ENCODE measurements around the gene OPCML.

OPCML gene

GRCh38 chr11:132895340-132895739, 637.0 kb downstream of the OPCML start:
- ATAC-seq: no peak
- TF ChIP-seq BACH2 (CRISPR knock-in tag; IDR thresholded peaks at IDR 0.05; ENCODE audit: borderline replicate concordance) (no peak), ISL1 (CRISPR knock-in tag; IDR thresholded peaks at IDR 0.05) (no peak), ZC3H10 (CRISPR knock-in tag; IDR thresholded peaks at IDR 0.05) (no peak), GLIS3 (CRISPR knock-in tag; IDR thresholded peaks at IDR 0.05) (no peak), POU6F1 (CRISPR knock-in tag; IDR thresholded peaks at IDR 0.05; ENCODE audit: borderline replicate concordance, low read depth) (no peak), ARNTL (CRISPR knock-in tag; IDR thresholded peaks at IDR 0.05; ENCODE audit: borderline replicate concordance, low read depth) (no peak)

- TF ChIP-seq ISL1 (CRISPR knock-in tag; IDR thresholded peaks at IDR 0.05) (no peak), POU6F1 (CRISPR knock-in tag; IDR thresholded peaks at IDR 0.05; ENCODE audit: borderline replicate concordance, low read depth) (no peak)
- ATAC-seq: no peak
Measured at GRCh38 chr11:132894606-132895005, 637.7 kb downstream of the OPCML start.

DNA sequence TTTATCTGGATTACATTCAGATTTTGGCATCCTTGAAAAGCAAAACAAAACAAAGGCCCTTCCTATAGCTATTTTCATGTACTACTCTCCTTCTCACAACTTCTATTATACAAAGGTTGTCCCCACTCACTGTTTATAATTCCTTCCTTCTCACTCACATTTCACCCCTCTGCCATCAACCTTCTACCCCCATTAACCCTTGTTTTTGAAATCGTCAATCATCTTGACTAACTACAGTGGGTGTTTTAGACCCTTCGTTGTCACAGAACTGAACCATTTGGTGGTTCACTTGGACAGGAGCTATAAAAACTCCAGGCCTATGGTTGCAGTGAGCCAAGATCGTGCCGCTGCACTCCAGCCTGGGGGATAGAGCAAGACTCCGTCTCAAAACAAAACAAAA, 639.4 kb downstream of the OPCML start:
- TF ChIP-seq ZNF565 (CRISPR knock-in tag; conservative IDR thresholded peaks at IDR 0.05; ENCODE audit: low read depth): no peak
- no peak for TF ChIP-seq ZC3H10 (CRISPR knock-in tag; IDR thresholded peaks at IDR 0.05)
- no peak for TF ChIP-seq CSDC2 (CRISPR knock-in tag; IDR thresholded peaks at IDR 0.05)
- TF ChIP-seq GLIS3 (CRISPR knock-in tag; IDR thresholded peaks at IDR 0.05): no peak
- TF ChIP-seq ZFP30 (CRISPR knock-in tag; IDR thresholded peaks at IDR 0.05): no peak
- TF ChIP-seq TCF4 (CRISPR knock-in tag; IDR thresholded peaks at IDR 0.05; ENCODE audit: borderline replicate concordance): no peak
- TF ChIP-seq, protein P1, sequence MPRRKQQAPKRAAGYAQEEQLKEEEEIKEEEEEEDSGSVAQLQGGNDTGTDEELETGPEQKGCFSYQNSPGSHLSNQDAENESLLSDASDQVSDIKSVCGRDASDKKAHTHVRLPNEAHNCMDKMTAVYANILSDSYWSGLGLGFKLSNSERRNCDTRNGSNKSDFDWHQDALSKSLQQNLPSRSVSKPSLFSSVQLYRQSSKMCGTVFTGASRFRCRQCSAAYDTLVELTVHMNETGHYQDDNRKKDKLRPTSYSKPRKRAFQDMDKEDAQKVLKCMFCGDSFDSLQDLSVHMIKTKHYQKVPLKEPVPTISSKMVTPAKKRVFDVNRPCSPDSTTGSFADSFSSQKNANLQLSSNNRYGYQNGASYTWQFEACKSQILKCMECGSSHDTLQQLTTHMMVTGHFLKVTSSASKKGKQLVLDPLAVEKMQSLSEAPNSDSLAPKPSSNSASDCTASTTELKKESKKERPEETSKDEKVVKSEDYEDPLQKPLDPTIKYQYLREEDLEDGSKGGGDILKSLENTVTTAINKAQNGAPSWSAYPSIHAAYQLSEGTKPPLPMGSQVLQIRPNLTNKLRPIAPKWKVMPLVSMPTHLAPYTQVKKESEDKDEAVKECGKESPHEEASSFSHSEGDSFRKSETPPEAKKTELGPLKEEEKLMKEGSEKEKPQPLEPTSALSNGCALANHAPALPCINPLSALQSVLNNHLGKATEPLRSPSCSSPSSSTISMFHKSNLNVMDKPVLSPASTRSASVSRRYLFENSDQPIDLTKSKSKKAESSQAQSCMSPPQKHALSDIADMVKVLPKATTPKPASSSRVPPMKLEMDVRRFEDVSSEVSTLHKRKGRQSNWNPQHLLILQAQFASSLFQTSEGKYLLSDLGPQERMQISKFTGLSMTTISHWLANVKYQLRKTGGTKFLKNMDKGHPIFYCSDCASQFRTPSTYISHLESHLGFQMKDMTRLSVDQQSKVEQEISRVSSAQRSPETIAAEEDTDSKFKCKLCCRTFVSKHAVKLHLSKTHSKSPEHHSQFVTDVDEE (CRISPR knock-in tag; IDR thresholded peaks at IDR 0.05): no peak
- no peak for TF ChIP-seq CSRNP3 (CRISPR knock-in tag; IDR thresholded peaks at IDR 0.05)
- no peak for TF ChIP-seq ISL1 (CRISPR knock-in tag; IDR thresholded peaks at IDR 0.05)
- no peak for TF ChIP-seq RARB (CRISPR knock-in tag; IDR thresholded peaks at IDR 0.05)
- TF ChIP-seq, protein P2, sequence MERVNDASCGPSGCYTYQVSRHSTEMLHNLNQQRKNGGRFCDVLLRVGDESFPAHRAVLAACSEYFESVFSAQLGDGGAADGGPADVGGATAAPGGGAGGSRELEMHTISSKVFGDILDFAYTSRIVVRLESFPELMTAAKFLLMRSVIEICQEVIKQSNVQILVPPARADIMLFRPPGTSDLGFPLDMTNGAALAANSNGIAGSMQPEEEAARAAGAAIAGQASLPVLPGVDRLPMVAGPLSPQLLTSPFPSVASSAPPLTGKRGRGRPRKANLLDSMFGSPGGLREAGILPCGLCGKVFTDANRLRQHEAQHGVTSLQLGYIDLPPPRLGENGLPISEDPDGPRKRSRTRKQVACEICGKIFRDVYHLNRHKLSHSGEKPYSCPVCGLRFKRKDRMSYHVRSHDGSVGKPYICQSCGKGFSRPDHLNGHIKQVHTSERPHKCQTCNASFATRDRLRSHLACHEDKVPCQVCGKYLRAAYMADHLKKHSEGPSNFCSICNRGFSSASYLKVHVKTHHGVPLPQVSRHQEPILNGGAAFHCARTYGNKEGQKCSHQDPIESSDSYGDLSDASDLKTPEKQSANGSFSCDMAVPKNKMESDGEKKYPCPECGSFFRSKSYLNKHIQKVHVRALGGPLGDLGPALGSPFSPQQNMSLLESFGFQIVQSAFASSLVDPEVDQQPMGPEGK (CRISPR knock-in tag; IDR thresholded peaks at IDR 0.05; ENCODE audit: borderline replicate concordance): no peak
- no peak for TF ChIP-seq ESRRG (CRISPR knock-in tag; IDR thresholded peaks at IDR 0.05)
- no peak for TF ChIP-seq POU6F1 (CRISPR knock-in tag; IDR thresholded peaks at IDR 0.05; ENCODE audit: borderline replicate concordance, low read depth)
- no peak for TF ChIP-seq ZNF70 (CRISPR knock-in tag; IDR thresholded peaks at IDR 0.05)
- no peak for TF ChIP-seq ARNTL (CRISPR knock-in tag; IDR thresholded peaks at IDR 0.05; ENCODE audit: borderline replicate concordance, low read depth)
- TF ChIP-seq PPARA (CRISPR knock-in tag; IDR thresholded peaks at IDR 0.05; ENCODE audit: borderline replicate concordance): no peak
- TF ChIP-seq TOX (CRISPR knock-in tag; IDR thresholded peaks at IDR 0.05; ENCODE audit: borderline replicate concordance): no peak
- TF ChIP-seq, protein P3, sequence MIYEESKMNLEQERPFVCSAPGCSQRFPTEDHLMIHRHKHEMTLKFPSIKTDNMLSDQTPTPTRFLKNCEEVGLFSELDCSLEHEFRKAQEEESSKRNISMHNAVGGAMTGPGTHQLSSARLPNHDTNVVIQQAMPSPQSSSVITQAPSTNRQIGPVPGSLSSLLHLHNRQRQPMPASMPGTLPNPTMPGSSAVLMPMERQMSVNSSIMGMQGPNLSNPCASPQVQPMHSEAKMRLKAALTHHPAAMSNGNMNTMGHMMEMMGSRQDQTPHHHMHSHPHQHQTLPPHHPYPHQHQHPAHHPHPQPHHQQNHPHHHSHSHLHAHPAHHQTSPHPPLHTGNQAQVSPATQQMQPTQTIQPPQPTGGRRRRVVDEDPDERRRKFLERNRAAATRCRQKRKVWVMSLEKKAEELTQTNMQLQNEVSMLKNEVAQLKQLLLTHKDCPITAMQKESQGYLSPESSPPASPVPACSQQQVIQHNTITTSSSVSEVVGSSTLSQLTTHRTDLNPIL (CRISPR knock-in tag; IDR thresholded peaks at IDR 0.05; ENCODE audit: low read depth): no peak
- ATAC-seq: no peak

All from SK-N-SH treated with all-trans-retinoic acid at 6 μM for 48 hours (cell line).